ENCODE measurements around the gene SENP2. TPM values are rescaled to one million over a fixed set of nuclear protein-coding genes. Genes with fewer than 3 reads are reported as not detected.
A peak's percentile ranks its signal among the peaks of the same experiment; 100 is the strongest.
"Not testable (repeated sequence)": the region's sequence is repeated elsewhere in the genome, so short reads cannot be mapped to it uniquely, and the experiment has no call there.

Gene SENP2
- total RNA-seq, 1 experiment from 2014 or later: 52.4 TPM

GRCh38 chr3:185575108-185575869 lies 10.8 kb upstream of the SENP2 start:
- H3K27me3 ChIP-seq (replicated peaks; ENCODE audit: control insufficient read depth, insufficient read depth, low read length); H3K36me3 Mint-ChIP-seq (ENCODE audit: insufficient read depth, unreplicated experiment); H3K9me3 ChIP-seq; H3K27me3 Mint-ChIP-seq (ENCODE audit: insufficient read depth, unreplicated experiment); H3K4me1 ChIP-seq; H3K27ac Mint-ChIP-seq (ENCODE audit: unreplicated experiment); BruUV-seq (replicated peaks); H3K9me3 Mint-ChIP-seq (ENCODE audit: unreplicated experiment); H3K4me3 ChIP-seq (ENCODE audit: low read depth, low read length); H3K36me3 ChIP-seq (ENCODE audit: control insufficient read depth, insufficient read depth, low read length): not testable (repeated sequence)
- DNase-seq: peak; percentile 54 to 83
- peaks cover 13% of the 10 kb centered on the region for H3K4me1 Mint-ChIP-seq (ENCODE audit: low read depth, unreplicated experiment)
- intact Hi-C loops (cut with micrococcal nuclease; ENCODE audit: unreplicated experiment): loop anchor here (5.0 kb wide), 1 partner anchor 113 kb away; no protein-coding TSS in a partner anchor
- CTCF ChIA-PET: interaction anchor here (0.6 to 1.9 kb wide), 6 partner anchors 11 to 262 kb away, joined by 3 to 9 read pairs (median 7); partner anchors contain the start of gene SENP2
- TF ChIP-seq CTCF (IDR thresholded peaks at IDR 0.05; ENCODE audit: insufficient read depth in 1 of 2, low read depth in 1 of 2, low read length in 1 of 2, severe bottlenecking in 1 of 2, unreplicated experiment in 1 of 2): peak; percentile 45 to 46
- H3K4me3 Mint-ChIP-seq (ENCODE audit: unreplicated experiment): peak overlapping the region; percentile 4
- POLR2A ChIA-PET: interaction anchor here (1.2 kb wide), 1 partner anchor 11 kb away, joined by 5 read pairs; the partner anchor contains the start of gene SENP2

- Mint-ChIP-seq H3K4me1 (ENCODE audit: low read depth, unreplicated experiment) (no peaks in the 10 kb centered on the region), H3K36me3 (ENCODE audit: insufficient read depth, unreplicated experiment) (peaks cover 15% of the 10 kb centered on the region), H3K27me3 (ENCODE audit: insufficient read depth, unreplicated experiment) (no peaks in the 10 kb centered on the region), H3K9me3 (ENCODE audit: unreplicated experiment) (no peaks in the 10 kb centered on the region), H3K27ac (ENCODE audit: unreplicated experiment) (no peak overlapping the region), H3K4me3 (ENCODE audit: unreplicated experiment) (no peak overlapping the region)
- intact Hi-C loops (cut with micrococcal nuclease; ENCODE audit: unreplicated experiment): no loop called here
- Histone ChIP-seq H3K9me3 (no peaks in the 10 kb centered on the region), H3K4me1 (no peaks in the 10 kb centered on the region; the same call in 1 of the 2 replicates), H3K4me3 (ENCODE audit: low read depth, low read length) (no peak overlapping the region), H3K27me3 (replicated peaks; ENCODE audit: control insufficient read depth, insufficient read depth, low read length) (no peaks in the 10 kb centered on the region), H3K36me3 (ENCODE audit: control insufficient read depth, insufficient read depth, low read length) (no peaks in the 10 kb centered on the region)
- no peak for TF ChIP-seq CTCF (IDR thresholded peaks at IDR 0.05; ENCODE audit: insufficient read depth in 1 of 2, low read depth in 1 of 2, low read length in 1 of 2, severe bottlenecking in 1 of 2, unreplicated experiment in 1 of 2)
- no TSS peak for BruUV-seq (replicated peaks)
- CTCF ChIA-PET: no interaction called here
- no peak for DNase-seq
- POLR2A ChIA-PET: no interaction called here
Observed at GRCh38 chr3:185582236-185582635, 3.9 kb upstream of the SENP2 start.

- Histone ChIP-seq H3K9me3 (no peaks in the 10 kb centered on the region), H3K36me3 (ENCODE audit: control insufficient read depth, insufficient read depth, low read length) (no peaks in the 10 kb centered on the region), H3K27me3 (replicated peaks; ENCODE audit: control insufficient read depth, insufficient read depth, low read length) (no peaks in the 10 kb centered on the region), H3K4me1 (no peaks in the 10 kb centered on the region; the same call in 1 of the 2 replicates), H3K4me3 (ENCODE audit: low read depth, low read length) (no peak overlapping the region)
- ChIA-PET CTCF (interaction anchor here (0.6 kb wide), 1 partner anchor 407 kb away, joined by 3 read pairs; no protein-coding TSS in a partner anchor), POLR2A (no interaction called here)
- Mint-ChIP-seq H3K9me3 (ENCODE audit: unreplicated experiment) (no peaks in the 10 kb centered on the region), H3K36me3 (ENCODE audit: insufficient read depth, unreplicated experiment) (peaks cover 15% of the 10 kb centered on the region), H3K4me3 (ENCODE audit: unreplicated experiment) (no peak overlapping the region), H3K27me3 (ENCODE audit: insufficient read depth, unreplicated experiment) (no peaks in the 10 kb centered on the region), H3K27ac (ENCODE audit: unreplicated experiment) (no peak overlapping the region), H3K4me1 (ENCODE audit: low read depth, unreplicated experiment) (no peaks in the 10 kb centered on the region)
- DNase-seq: no peak
- intact Hi-C loops (cut with micrococcal nuclease; ENCODE audit: unreplicated experiment): no loop called here
- TF ChIP-seq CTCF (IDR thresholded peaks at IDR 0.05; ENCODE audit: insufficient read depth in 1 of 2, low read depth in 1 of 2, low read length in 1 of 2, severe bottlenecking in 1 of 2, unreplicated experiment in 1 of 2): no peak
- BruUV-seq (replicated peaks): no TSS peak
Observed at GRCh38 chr3:185582871-185583270, 3.2 kb upstream of the SENP2 start.
